ENCODE data around the gene MYO3A.

The MYO3A gene

GRCh38 chr10:25933653-25934608, at the start of gene MYO3A:
Gene MYO3A, plus strand, starts transcription at chr10:25934229. Its CDS starts 17,882 bp downstream, at chr10:25952111.
- no peak for DNase-seq

GRCh38 chr10:25888627-25889026, 45.4 kb upstream of the MYO3A start:
- no peak for DNase-seq

- DNase-seq = no peak
Observed at GRCh38 chr10:25890995-25891394, 43.0 kb upstream of the MYO3A start.

GRCh38 chr10:25895856-25896255, 38.2 kb upstream of the MYO3A start:
- no peak for DNase-seq

- DNase-seq = no peak
Observed at GRCh38 chr10:25896421-25896820, 37.6 kb upstream of the MYO3A start.

- no peak for DNase-seq
Observed at GRCh38 chr10:25899304-25899703, 34.7 kb upstream of the MYO3A start.

- DNase-seq = no peak
Observed at GRCh38 chr10:25901199-25901598, 32.8 kb upstream of the MYO3A start.

- no peak for DNase-seq
Observed at GRCh38 chr10:25902002-25902401, 32.0 kb upstream of the MYO3A start.

- DNase-seq = no peak
Observed at GRCh38 chr10:25907261-25907660, 26.8 kb upstream of the MYO3A start.

GRCh38 chr10:25912866-25913265, 21.2 kb upstream of the MYO3A start:
- DNase-seq = no peak

- no peak for DNase-seq
Observed at GRCh38 chr10:25914776-25915175, 19.3 kb upstream of the MYO3A start.

- peak; percentile 32 for DNase-seq
Observed at GRCh38 chr10:25934621-25935139, 651 bp downstream of the MYO3A start.

GRCh38 chr10:25938405-25938804, 4.4 kb downstream of the MYO3A start:
- no peak for DNase-seq

- DNase-seq = no peak
Observed at GRCh38 chr10:25944771-25945170, 10.7 kb downstream of the MYO3A start.

- DNase-seq = no peak
Observed at GRCh38 chr10:25952857-25953256, 18.8 kb downstream of the MYO3A start.

- DNase-seq = no peak
Observed at GRCh38 chr10:25954851-25955250, 20.8 kb downstream of the MYO3A start.

- DNase-seq = no peak
Observed at GRCh38 chr10:25959540-25960232, 25.7 kb downstream of the MYO3A start.

GRCh38 chr10:25965584-25965983, 31.6 kb downstream of the MYO3A start:
- DNase-seq = no peak

GRCh38 chr10:25966844-25967243, 32.8 kb downstream of the MYO3A start:
- DNase-seq = no peak

GRCh38 chr10:25972631-25973030, 38.6 kb downstream of the MYO3A start:
- no peak for DNase-seq

GRCh38 chr10:25974897-25975459, 40.9 kb downstream of the MYO3A start:
- no peak for DNase-seq

GRCh38 chr10:25978771-25979170, 44.7 kb downstream of the MYO3A start:
- no peak for DNase-seq

GRCh38 chr10:25982107-25982506, 48.1 kb downstream of the MYO3A start:
- DNase-seq = no peak

GRCh38 chr10:25988583-25988982, 54.6 kb downstream of the MYO3A start:
- DNase-seq = no peak

Measured in NCI-H2107 (cell line).